NT2/D1 (cell line): ENCODE data around the gene BCAS3.

Experiments used
- SUZ12 ChIP-seq: IDR thresholded peaks from 2 replicates; pipeline ENCODE4 v1.6.1; 2011; ENCODE audit not compliant: insufficient read length, insufficient read depth; ENCODE audit errors: extremely low read depth
- YY1 ChIP-seq: IDR thresholded peaks from 2 replicates; pipeline ENCODE4 v1.6.1; 2011; ENCODE audit not compliant: insufficient read length, insufficient read depth

DNA sequence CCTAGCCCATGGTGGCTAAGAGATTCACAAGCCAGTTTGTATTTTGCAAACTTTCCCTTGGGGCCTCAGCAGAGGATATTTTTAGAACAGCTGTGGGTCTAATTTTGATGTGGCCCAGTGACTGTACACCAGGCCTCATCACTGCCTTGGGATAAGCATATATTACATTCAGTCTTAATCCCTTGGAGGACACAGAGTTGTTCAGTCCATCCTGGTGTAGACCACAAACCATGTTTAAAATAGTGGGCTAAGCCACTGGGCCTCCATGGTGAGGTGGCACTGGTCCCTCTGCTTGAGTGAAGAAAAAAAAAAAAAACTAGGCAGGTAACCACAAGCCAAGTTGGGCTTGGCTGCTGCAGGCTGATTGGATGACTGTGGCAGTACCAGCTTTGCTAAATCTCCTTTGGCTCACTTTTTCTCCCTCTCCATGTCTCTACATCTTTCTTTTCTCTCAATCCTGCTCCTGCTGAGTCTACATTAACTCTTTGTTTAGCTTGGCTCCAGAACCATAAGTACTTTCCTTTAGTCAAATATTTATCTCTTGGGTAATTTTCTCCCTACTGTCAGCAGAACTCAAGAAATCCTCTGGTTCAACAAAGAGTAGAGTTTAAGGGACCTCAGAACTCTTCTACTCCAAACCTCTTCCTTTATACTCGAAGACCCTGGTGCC lies 602.0 kb downstream of the BCAS3 start:
- TF ChIP-seq YY1 = no peak
- no peak for TF ChIP-seq SUZ12
